ENCODE measurements around the gene SLC23A2.
"Not testable (repeated sequence)": the region's sequence is repeated elsewhere in the genome, so short reads cannot be mapped to it uniquely, and the experiment has no call there.

The SLC23A2 gene

GRCh38 chr20:5008759-5009158, 7.4 kb upstream of the SLC23A2 start:
- DNase-seq (ENCODE audit: low read depth in 2 of 2): no peak

GRCh38 chr20:5005326-5005725, 4.0 kb upstream of the SLC23A2 start:
- no peak for DNase-seq (ENCODE audit: low read depth in 2 of 2)

- not testable (repeated sequence) for DNase-seq (ENCODE audit: low read depth in 2 of 2)
Observed at GRCh38 chr20:5004825-5005224, 3.5 kb upstream of the SLC23A2 start.

- DNase-seq (ENCODE audit: low read depth in 2 of 2): no peak
Observed at GRCh38 chr20:5003626-5004025, 2.3 kb upstream of the SLC23A2 start.

GRCh38 chr20:5002077-5002413, 735 bp upstream of the SLC23A2 start:
- DNase-seq (ENCODE audit: low read depth in 2 of 2): no peak

GRCh38 chr20:5000263-5001173, 792 bp downstream of the SLC23A2 start:
- DNase-seq (ENCODE audit: low read depth in 2 of 2): no peak

- no peak for DNase-seq (ENCODE audit: low read depth in 2 of 2)
Observed at GRCh38 chr20:4999788-5000187, 1.5 kb downstream of the SLC23A2 start.

- DNase-seq (ENCODE audit: low read depth in 2 of 2): no peak
Observed at GRCh38 chr20:4998160-4998651, 3.1 kb downstream of the SLC23A2 start.

- no peak for DNase-seq (ENCODE audit: low read depth in 2 of 2)
Observed at GRCh38 chr20:4997222-4997621, 4.1 kb downstream of the SLC23A2 start.

GRCh38 chr20:4989570-4989969, 11.7 kb downstream of the SLC23A2 start:
- no peak for DNase-seq (ENCODE audit: low read depth in 2 of 2)

GRCh38 chr20:4987130-4987529, 14.2 kb downstream of the SLC23A2 start:
- no peak for DNase-seq (ENCODE audit: low read depth in 2 of 2)

- DNase-seq (ENCODE audit: low read depth in 2 of 2): no peak
Observed at GRCh38 chr20:4985658-4986057, 15.7 kb downstream of the SLC23A2 start.

- DNase-seq (ENCODE audit: low read depth in 2 of 2): no peak
Observed at GRCh38 chr20:4982281-4982680, 19.0 kb downstream of the SLC23A2 start.

- DNase-seq (ENCODE audit: low read depth in 2 of 2): no peak
Observed at GRCh38 chr20:4979841-4980410, 21.4 kb downstream of the SLC23A2 start.

- DNase-seq (ENCODE audit: low read depth in 2 of 2): no peak
Observed at GRCh38 chr20:4978050-4978918, 23.0 kb downstream of the SLC23A2 start.

GRCh38 chr20:4976014-4976413, 25.3 kb downstream of the SLC23A2 start:
- not testable (repeated sequence) for DNase-seq (ENCODE audit: low read depth in 2 of 2)

GRCh38 chr20:4973330-4974097, 27.8 kb downstream of the SLC23A2 start:
- DNase-seq (ENCODE audit: low read depth in 2 of 2): peak in 1 of 2 donors; percentile 6

- no peak for DNase-seq (ENCODE audit: low read depth in 2 of 2)
Observed at GRCh38 chr20:4972506-4973251, 28.6 kb downstream of the SLC23A2 start.

GRCh38 chr20:4971064-4971463, 30.2 kb downstream of the SLC23A2 start:
- DNase-seq (ENCODE audit: low read depth in 2 of 2): no peak

GRCh38 chr20:4967752-4968477, 33.4 kb downstream of the SLC23A2 start:
- no peak for DNase-seq (ENCODE audit: low read depth in 2 of 2)
